Prostate gland (tissue), 2 donors: Measurements from ENCODE around the gene PTPRM.

ENCODE experiments used
- CTCF ChIP-seq, 4 experiments: fragments of 200-600 bp in 2 of 4; fragments of 450-650 bp in 2 of 4; sonication (generic) in 2 of 4; IDR thresholded peaks; 1 replicate in 3 of 4; 2 replicates in 1 of 4; pipeline ENCODE4 v1.5.1; 2016 to 2019; ENCODE audit warnings: antibody characterized with exemption in 4 of 4, mild to moderate bottlenecking in 2 of 4, moderate library complexity in 2 of 4
- POLR2A ChIP-seq: fragments of 450-650 bp; IDR thresholded peaks from one replicate; pipeline ENCODE4 v1.6.1; 2016; ENCODE audit warnings: antibody characterized with exemption, mild to moderate bottlenecking
- POLR2AphosphoS5 ChIP-seq: sonication (generic); formaldehyde crosslinking; IDR thresholded peaks from one replicate; pipeline ENCODE4 v1.6.1; 2017; ENCODE audit warnings: antibody characterized with exemption

- TF ChIP-seq CTCF (IDR thresholded peaks at IDR 0.05) = no peak
- TF ChIP-seq POLR2A = no peak
- no peak for TF ChIP-seq POLR2AphosphoS5
These were observed 62.3 kb downstream of the PTPRM start for GRCh38 chr18:7629416-7629815.
